ENCODE results near the gene HILPDA. TPM values are rescaled to one million over a fixed set of nuclear protein-coding genes. Genes with fewer than 3 reads are reported as not detected.
A peak's percentile ranks its signal among the peaks of the same experiment; 100 is the strongest.
"Not testable (repeated sequence)": the region's sequence is repeated elsewhere in the genome, so short reads cannot be mapped to it uniquely, and the experiment has no call there.

HILPDA gene
- polyA plus RNA-seq, 4 donors, result 16.9 to 24.4 (median 21.0) TPM

DNA sequence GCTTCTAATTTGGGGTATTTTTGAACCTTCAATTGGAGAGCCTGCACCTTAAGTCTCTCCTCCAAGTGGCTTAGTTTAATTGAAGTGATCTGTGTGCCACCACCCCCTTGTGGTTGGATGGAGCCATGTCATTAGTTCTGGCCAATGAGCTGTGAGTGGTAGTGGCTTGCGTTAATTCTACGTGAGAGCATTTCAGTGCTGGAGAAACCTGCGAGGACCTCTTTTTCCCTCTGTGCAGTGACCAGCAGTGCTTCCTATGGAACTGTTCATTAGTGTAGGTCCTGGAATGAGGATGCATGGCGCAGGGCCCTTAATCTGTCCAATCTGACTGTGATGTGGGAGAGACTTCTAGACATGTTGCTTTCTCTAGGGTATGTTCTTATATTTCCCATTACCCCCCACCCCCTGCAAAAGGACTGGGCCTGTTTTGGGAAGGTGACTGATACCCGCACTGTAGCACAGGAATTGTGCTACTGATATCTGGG, 3.8 kb downstream of the HILPDA start:
- no peak for DNase-seq (ENCODE audit: low read depth in 4 of 4, low spot score in 2 of 4)

DNA sequence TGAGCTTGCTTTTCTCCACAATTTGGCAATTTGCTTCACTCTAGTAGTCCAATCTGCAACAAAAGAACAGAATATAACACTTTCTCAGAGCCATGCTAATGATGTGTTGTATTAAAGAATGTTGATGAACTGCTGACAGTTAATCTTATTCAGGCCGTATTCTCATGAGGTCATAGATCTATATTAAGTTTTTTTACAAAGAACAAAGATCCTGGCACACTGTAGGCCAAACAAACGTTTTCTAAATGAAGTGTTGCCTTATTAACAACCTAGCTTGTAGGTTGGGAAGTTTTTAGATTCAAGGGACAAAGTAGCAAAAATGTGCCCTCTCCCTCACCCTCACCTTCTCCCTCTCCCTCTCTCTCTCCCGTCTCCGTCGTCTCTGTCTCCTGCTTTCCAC, 6.8 kb downstream of the HILPDA start:
- DNase-seq (ENCODE audit: low read depth in 4 of 4, low spot score in 2 of 4), result no peak

DNA sequence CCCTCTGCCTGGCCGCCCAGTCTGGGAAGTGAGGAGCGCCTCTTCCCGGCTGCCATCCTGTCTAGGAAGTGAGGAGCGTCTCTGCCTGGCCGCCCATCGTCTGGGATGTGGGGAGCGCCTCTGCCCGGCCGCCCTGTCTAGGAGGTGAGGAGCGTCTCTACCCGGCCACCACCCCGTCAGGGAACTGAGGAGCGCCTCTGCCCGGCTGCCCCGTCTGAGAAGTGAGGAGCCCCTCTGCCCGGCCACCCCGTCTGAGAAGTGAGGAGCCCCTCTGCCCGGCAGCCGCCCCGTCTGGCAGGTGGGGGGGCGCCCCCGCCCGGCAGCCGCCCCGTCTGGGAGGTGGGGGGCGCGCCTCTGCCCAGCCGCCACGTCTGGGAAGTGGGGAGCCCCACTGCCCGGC, 7.7 kb downstream of the HILPDA start:
- DNase-seq (ENCODE audit: low read depth in 4 of 4, low spot score in 2 of 4), result not testable (repeated sequence)

DNA sequence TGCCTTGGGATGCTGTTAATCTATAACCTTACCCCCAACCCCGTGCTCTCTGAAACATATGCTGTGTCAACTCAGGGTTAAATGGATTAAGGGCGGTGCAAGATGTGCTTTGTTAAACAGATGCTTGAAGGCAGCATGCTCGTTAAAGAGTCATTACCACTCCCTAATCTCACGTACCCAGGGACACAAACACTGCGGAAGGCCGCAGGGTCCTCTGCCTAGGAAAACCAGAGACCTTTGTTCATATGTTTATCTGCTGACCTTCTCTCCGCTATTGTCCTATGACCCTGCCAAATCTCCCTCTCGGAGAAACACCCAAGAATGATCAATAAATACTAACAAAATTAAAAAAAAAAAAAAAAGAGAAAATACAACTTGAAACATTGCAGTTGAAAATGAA, 8.3 kb downstream of the HILPDA start:
- DNase-seq (ENCODE audit: low read depth in 4 of 4, low spot score in 2 of 4), result not testable (repeated sequence)

DNA sequence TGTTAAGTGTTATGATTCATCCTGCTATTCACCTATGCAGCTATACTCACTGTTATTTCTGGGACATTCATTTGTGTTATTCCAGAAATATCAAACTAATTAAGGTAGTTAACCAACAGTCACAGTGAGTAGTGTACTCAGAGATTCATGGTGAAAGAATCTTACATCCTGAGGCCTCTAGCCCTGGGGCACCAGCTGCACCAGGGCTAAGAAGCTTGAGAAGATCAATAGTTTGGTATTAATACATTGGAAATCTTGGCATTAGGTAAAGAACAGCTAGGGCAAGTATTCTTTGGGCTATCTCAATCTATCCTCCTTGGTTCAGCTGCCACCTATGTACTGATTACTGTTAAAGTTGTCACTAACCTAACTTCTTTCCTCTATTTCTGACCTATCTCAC, 11.2 kb downstream of the HILPDA start:
- DNase-seq (ENCODE audit: low read depth in 4 of 4, low spot score in 2 of 4), result not testable (repeated sequence)

DNA sequence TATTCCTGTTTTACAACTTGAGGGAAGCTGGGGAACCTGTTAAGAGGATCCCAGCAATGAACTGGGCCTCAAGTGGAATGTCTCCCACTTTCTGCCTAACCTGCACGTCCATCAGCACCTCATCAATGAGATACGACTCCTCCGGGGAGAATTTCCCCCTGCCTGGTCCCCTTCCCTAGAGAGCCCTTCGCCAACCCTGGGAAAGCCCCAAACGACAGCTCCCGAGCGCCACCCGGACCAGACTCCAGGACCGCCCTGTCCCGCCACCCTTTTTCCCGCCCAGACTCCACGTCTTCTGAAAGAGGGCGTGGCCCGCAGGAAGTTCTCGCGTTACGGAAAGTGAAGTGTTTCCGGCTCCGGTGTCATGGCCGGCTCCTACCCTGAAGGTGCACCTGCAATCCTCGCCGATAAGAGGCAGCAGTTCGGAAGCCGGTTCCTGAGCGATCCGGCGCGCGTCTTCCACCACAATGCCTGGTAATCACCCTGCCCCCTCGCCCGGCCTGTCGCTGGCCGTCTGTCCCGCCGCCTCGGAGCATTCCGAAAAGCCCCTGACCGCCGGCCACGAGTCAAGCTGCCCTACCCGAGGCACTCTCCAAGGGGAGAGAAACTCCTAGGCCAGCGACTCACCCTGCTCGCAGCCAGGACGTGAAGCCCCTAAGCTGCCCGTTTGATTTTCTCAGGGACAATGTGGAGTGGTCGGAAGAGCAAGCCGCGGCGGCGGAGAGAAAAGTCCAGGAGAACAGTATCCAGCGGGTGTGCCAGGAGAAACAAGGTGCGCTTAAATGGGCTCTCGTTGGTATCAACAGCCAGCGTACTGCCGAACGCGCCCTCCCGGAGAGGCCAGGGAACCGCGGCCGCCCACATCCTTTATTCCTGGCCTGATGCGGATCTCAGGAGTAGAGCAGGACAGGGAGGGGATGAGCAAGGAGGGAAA, 21.0 kb downstream of the HILPDA start, which contains the start of gene METTL2B:
METTL2B (plus strand) TSS at position 347 of the 934 bp plus-strand sequence; CDS start at position 365, 18 bp downstream.
- peak; percentile 60 to 81 (median 70) for DNase-seq (ENCODE audit: low read depth in 4 of 4, low spot score in 2 of 4)

DNA sequence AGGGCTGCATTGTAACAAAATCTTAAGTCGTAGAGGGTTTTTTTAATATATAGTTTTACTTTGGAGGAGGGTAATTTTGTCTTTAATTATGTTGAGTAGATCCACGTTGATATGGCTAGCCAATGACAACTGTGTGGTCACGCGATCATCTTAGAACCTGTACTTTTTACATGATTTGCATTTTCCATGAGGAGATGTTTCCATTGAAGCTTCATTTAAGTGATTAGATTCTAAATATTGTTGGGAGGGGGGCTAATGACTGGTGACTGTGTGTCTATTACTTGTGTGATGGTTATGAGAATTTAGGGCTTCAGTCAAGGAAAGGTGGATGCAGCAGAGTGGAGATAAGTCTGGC, 21.6 kb downstream of the HILPDA start:
- not testable (repeated sequence) for DNase-seq (ENCODE audit: low read depth in 4 of 4, low spot score in 2 of 4)

DNA sequence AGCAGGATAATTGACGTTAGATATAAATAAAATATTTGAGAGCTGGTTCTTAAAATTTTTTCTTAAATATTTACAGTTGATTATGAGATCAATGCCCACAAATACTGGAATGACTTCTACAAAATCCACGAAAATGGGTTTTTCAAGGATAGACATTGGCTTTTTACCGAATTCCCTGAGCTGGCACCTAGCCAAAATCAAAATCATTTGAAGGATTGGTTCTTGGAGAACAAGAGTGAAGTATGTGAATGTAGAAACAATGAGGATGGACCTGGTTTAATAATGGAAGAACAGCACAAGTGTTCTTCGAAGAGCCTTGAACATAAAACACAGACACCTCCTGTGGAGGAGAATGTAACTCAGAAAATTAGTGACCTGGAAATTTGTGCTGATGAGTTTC, 23.4 kb downstream of the HILPDA start:
- DNase-seq (ENCODE audit: low read depth in 4 of 4, low spot score in 2 of 4), result not testable (repeated sequence)

DNA sequence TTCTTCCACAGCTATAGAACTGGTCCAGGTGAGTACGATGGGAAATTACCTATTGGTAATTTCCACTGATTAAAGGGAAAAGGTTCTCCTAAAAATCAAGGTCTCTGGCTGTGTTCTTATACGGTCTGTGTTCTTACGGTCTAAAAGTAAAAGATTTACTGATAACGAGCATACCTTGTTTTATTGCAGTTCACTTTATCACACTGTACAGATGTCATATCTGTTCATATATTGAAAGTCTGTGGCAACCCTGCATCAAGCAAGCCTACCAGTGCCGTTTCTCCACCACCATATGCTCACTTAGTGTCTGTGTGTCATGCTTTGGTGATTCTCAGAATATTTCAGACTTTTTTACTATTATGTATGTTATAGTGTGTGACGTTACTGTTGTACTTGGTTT, 32.5 kb downstream of the HILPDA start:
- DNase-seq (ENCODE audit: low read depth in 4 of 4, low spot score in 2 of 4), result not testable (repeated sequence)

DNA sequence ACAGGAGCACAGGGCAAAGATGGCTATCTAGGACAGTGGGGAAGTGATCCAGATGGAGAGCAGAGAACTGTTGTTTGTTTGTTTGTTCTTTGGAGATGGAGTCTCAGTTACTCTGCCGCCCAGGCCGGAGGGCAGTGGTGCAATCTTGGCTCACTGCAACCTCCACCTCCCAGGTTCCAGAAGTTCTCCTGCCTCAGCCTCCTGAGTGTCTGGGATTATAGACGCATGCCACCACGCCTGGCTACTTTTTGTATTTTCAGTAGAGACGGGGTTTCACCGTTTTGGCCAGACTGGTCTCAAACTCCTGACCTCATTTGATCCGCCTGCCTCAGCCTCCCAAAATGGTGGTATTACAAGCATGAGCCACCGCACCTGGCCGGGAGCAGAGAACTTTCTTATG, 41.7 kb downstream of the HILPDA start:
- DNase-seq (ENCODE audit: low read depth in 4 of 4, low spot score in 2 of 4), result no peak

DNA sequence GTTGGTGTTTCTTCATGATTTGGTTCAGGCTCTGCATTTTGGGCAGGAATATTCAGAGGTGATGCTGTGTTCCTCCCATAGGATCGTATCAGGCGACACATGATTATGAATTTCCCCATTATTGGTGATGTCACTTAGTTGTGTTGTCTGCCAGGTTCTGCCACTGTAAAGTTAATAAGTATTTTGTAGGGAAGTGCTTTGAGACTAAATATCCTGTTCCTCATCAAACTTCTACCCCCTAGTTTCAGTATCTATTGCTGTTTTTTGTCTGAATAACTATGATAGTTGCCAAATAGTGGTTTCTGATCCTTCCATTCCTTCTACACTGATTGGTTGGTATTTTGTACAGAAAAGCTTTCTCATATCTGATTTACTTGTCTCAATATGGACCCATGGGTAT, 49.7 kb downstream of the HILPDA start:
- not testable (repeated sequence) for DNase-seq (ENCODE audit: low read depth in 4 of 4, low spot score in 2 of 4)

DNA sequence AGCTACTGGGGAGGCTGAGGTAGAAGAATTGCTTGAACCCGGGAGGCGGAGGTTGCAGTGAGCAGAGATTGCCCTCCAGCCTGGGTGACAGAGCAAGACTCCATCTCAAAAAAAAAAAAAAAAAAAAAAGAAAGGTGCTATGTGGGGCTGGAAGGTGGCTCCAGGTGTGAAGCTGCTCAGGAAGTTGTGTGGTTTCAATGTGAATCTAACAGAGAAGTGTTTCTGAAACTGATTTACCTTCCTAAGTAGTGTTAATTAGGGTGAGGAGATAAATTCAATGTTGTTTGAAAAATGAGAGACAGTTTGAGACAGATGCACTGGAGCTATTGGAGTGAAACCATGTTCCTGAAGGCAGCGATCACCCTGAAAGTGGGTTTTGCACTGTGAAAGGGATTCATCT, 51.1 kb downstream of the HILPDA start:
- not testable (repeated sequence) for DNase-seq (ENCODE audit: low read depth in 4 of 4, low spot score in 2 of 4)

DNA sequence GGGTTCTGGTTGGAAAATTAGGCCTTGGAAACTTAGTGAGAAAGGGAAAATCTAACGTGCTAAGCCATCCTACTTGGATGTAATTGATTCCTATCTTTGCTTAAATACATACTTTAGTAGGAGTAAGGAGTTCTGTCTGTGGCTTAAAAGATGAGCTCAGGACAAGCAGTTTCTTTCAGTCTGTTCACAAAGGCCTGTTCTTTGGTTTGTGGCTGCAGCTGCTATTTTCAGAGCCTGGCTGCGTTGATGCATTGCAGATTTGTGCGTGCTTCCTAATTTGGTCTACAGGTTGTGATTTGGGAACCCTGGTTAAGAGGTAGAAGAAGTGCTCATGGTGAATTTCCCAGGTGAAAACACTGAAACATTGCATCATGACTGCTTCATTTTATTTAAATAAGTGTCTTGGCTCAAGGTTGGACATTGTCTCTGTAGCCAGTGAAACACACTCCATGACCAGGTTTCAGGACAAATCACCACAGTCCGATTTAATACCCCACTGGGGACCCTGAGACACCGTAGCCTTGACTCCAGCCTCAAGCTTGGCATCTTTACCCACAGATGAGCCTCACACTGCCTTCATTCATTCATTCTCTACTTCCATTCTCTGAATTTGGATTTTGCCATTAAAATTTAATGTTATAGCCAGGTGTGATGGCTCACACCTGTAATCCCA, 51.8 kb downstream of the HILPDA start:
- not testable (repeated sequence) for DNase-seq (ENCODE audit: low read depth in 4 of 4, low spot score in 2 of 4)

Other genes with a start within 250 kb of the HILPDA start
- under 1 TPM; 0.17 to 0.37 (median 0.30) TPM for gene LEP, start 214.6 kb upstream of the HILPDA start, polyA plus RNA-seq (ENCODE audit: insufficient read length in 4 of 4)
- 10 to 100 TPM; 33.8 to 60.2 (median 50.8) TPM for gene RBM28, start 112.0 kb upstream of the HILPDA start, polyA plus RNA-seq (ENCODE audit: insufficient read length in 4 of 4)
- 1 to 10 TPM in 3 of 4 donors, under 1 TPM in 1; 0.73 to 1.2 (median 1.1) TPM for gene PRRT4, start 94.2 kb upstream of the HILPDA start, polyA plus RNA-seq (ENCODE audit: insufficient read length in 4 of 4)
- 10 to 100 TPM; 26.0 to 31.8 (median 29.0) TPM for gene IMPDH1, start 45.9 kb upstream of the HILPDA start, polyA plus RNA-seq (ENCODE audit: insufficient read length in 4 of 4)
- gene METTL2B, start 20.9 kb downstream of the HILPDA start, polyA plus RNA-seq (ENCODE audit: insufficient read length in 4 of 4), result 10 to 100 TPM; 22.3 to 33.4 (median 28.0) TPM
- gene GARIN1A, start 216.4 kb downstream of the HILPDA start, polyA plus RNA-seq (ENCODE audit: insufficient read length in 4 of 4), result 1 to 10 TPM in 3 of 4 donors, under 1 TPM in 1; 0.83 to 4.8 (median 2.3) TPM

Measured in left renal cortex interstitium (tissue), 4 donors.